ENCODE results near the gene MFSD12. TPM values are rescaled to one million over a fixed set of nuclear protein-coding genes. Genes with fewer than 3 reads are reported as not detected.
"Not testable (repeated sequence)": the region's sequence is repeated elsewhere in the genome, so short reads cannot be mapped to it uniquely, and the experiment has no call there.

The MFSD12 gene
- total RNA-seq, 1 donor from 2014 or later = 71.5 TPM

DNA sequence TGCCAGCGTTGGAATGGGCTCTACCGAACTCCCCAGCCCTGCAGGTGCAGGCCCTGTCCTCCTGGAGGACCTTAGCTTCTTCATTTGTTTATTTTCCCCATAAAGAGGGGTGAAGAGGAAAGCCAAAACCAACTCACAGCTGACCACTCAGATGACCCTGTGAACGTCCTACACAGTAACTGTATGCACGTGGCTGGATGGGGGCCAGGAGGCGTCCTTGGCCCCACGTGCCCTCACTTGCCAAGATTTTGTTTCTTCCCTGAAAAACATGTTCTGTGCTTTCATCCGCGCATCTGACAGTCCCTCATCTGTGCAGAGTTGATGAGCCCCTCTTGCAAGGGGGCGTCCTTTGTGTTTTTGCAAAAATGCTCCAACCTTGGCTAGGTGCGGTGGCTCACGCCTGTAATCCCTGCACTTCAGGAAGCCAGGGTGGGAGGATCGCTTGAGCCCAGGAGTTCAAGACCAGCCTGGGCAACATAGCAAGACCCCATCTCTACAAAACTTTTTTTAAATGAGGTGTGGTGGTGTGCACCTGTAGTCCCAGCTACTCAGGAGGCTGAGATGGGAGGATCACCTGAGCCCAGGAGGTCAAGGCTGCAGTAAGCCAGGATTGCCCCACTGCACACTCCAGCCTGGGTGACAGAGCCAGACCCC is 23.7 kb downstream of the MFSD12 start:
- TF ChIP-seq, protein P1, sequence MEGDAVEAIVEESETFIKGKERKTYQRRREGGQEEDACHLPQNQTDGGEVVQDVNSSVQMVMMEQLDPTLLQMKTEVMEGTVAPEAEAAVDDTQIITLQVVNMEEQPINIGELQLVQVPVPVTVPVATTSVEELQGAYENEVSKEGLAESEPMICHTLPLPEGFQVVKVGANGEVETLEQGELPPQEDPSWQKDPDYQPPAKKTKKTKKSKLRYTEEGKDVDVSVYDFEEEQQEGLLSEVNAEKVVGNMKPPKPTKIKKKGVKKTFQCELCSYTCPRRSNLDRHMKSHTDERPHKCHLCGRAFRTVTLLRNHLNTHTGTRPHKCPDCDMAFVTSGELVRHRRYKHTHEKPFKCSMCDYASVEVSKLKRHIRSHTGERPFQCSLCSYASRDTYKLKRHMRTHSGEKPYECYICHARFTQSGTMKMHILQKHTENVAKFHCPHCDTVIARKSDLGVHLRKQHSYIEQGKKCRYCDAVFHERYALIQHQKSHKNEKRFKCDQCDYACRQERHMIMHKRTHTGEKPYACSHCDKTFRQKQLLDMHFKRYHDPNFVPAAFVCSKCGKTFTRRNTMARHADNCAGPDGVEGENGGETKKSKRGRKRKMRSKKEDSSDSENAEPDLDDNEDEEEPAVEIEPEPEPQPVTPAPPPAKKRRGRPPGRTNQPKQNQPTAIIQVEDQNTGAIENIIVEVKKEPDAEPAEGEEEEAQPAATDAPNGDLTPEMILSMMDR (IDR thresholded peaks at IDR 0.05; ENCODE audit: unreplicated experiment) = no peak
- Mint-ChIP-seq H3K4me3 (ENCODE audit: low read depth) (no peak overlapping the region), H3K27me3 (no peaks in the 10 kb centered on the region), H3K27ac (no peak overlapping the region), H3K9me3 (ENCODE audit: low read depth) (no peaks in the 10 kb centered on the region), H3K36me3 (ENCODE audit: insufficient read depth) (peaks cover 10% of the 10 kb centered on the region), H3K4me1 (ENCODE audit: low read depth) (no peaks in the 10 kb centered on the region)
- no peak for DNase-seq (ENCODE audit: low spot score, unreplicated experiment)

DNA sequence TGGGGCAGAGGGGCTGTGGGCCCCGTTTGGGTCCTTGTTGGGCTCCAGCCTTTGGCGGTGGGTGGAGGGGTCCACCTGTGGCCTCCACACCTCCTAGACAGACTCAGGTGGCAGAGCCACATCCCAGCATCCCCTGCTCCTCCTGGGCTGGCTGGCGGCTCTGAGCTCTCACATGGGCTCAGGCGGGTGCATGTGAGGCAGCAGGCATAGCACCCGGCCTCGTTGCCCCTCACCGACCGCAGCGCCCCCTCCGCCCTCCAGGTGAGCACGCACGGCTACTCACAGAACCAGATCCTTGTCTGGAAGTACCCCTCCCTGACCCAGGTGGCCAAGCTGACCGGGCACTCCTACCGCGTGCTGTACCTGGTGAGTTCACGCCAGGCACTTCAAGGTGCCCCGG is 24.4 kb downstream of the MFSD12 start:
- Mint-ChIP-seq H3K4me3 (ENCODE audit: low read depth) (no peak overlapping the region), H3K27ac (no peak overlapping the region), H3K9me3 (ENCODE audit: low read depth) (no peaks in the 10 kb centered on the region), H3K27me3 (no peaks in the 10 kb centered on the region), H3K4me1 (ENCODE audit: low read depth) (no peaks in the 10 kb centered on the region), H3K36me3 (ENCODE audit: insufficient read depth) (peaks cover 10% of the 10 kb centered on the region)
- TF ChIP-seq, protein P1 (IDR thresholded peaks at IDR 0.05; ENCODE audit: unreplicated experiment) = no peak
- no peak for DNase-seq (ENCODE audit: low spot score, unreplicated experiment)

DNA sequence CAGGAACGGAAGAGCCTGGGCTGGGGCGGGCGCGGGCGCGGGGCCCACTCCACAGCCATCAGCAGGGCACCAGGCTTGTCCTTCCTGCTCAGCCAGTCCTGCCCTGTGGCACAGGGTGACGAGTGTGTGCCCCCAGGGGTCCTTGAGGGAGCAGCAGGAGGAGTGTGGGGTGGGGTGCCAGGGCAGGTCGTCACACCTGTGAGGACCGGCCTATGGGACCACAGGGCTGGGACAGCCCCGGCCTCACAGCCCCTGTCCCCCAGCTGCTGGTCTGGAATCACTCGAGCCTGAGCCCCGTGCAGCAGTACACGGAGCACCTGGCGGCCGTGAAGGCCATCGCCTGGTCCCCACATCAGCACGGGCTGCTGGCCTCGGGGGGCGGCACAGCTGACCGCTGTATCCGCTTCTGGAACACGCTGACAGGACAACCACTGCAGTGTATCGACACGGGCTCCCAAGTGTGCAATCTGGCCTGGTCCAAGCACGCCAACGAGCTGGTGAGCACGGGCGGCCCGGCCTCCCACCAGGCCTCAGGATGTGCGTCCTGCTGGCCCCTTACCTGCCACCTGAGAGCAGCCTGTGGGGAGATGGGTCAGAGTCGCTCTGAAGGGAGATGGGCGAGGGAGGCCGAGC is 25.1 kb downstream of the MFSD12 start:
- no peak for DNase-seq (ENCODE audit: low spot score, unreplicated experiment)
- no peak overlapping the region for H3K27ac Mint-ChIP-seq
- no peak overlapping the region for H3K4me3 Mint-ChIP-seq (ENCODE audit: low read depth)
- no peaks in the 10 kb centered on the region for H3K4me1 Mint-ChIP-seq (ENCODE audit: low read depth)
- peaks cover 10% of the 10 kb centered on the region for H3K36me3 Mint-ChIP-seq (ENCODE audit: insufficient read depth)
- no peaks in the 10 kb centered on the region for H3K27me3 Mint-ChIP-seq
- no peaks in the 10 kb centered on the region for H3K9me3 Mint-ChIP-seq (ENCODE audit: low read depth)
- TF ChIP-seq, protein P1 (IDR thresholded peaks at IDR 0.05; ENCODE audit: unreplicated experiment) = no peak

DNA sequence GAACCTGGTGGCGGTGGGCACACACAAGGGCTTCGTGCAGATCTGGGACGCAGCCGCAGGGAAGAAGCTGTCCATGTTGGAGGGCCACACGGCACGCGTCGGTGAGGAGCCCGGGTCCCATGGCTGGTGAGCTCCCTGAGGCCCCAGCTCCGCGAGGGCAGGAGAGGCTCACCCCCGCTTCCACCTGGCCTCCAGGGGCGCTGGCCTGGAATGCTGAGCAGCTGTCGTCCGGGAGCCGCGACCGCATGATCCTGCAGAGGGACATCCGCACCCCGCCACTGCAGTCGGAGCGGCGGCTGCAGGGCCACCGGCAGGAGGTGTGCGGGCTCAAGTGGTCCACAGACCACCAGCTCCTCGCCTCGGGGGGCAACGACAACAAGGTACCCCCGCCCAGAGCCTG is 25.7 kb downstream of the MFSD12 start:
- Mint-ChIP-seq H3K4me1 (ENCODE audit: low read depth) (no peaks in the 10 kb centered on the region), H3K36me3 (ENCODE audit: insufficient read depth) (peaks cover 12% of the 10 kb centered on the region), H3K4me3 (ENCODE audit: low read depth) (no peak overlapping the region), H3K27me3 (no peaks in the 10 kb centered on the region), H3K27ac (no peak overlapping the region), H3K9me3 (ENCODE audit: low read depth) (no peaks in the 10 kb centered on the region)
- TF ChIP-seq, protein P1 (IDR thresholded peaks at IDR 0.05; ENCODE audit: unreplicated experiment) = no peak
- no peak for DNase-seq (ENCODE audit: low spot score, unreplicated experiment)

DNA sequence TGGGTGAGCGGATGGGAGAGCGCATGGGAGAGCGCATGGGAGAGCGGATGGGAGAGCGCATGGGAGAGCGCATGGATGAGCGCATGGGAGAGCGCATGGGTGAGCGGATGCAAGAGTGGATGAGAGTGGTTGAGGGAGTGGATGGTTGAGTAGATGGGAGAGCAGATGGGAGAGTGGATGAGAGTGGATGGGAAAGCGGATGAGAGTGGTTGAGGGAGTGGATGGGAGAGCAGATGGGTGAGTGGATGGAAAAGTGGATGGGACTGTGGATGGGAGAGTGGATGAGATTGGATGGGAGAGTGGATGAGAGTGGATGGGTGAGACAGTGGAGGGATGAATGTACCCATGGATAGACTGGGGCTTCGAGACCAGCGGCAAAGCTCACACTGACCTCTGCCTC is 27.0 kb downstream of the MFSD12 start:
- H3K9me3 Mint-ChIP-seq (ENCODE audit: low read depth) = no peaks in the 10 kb centered on the region
- TF ChIP-seq, protein P1 (IDR thresholded peaks at IDR 0.05; ENCODE audit: unreplicated experiment) = no peak
- H3K27me3 Mint-ChIP-seq = no peaks in the 10 kb centered on the region
- no peak overlapping the region for H3K4me3 Mint-ChIP-seq (ENCODE audit: low read depth)
- DNase-seq (ENCODE audit: low spot score, unreplicated experiment) = no peak
- no peaks in the 10 kb centered on the region for H3K4me1 Mint-ChIP-seq (ENCODE audit: low read depth)
- no peak overlapping the region for H3K27ac Mint-ChIP-seq
- H3K36me3 Mint-ChIP-seq (ENCODE audit: insufficient read depth) = peaks cover 12% of the 10 kb centered on the region

DNA sequence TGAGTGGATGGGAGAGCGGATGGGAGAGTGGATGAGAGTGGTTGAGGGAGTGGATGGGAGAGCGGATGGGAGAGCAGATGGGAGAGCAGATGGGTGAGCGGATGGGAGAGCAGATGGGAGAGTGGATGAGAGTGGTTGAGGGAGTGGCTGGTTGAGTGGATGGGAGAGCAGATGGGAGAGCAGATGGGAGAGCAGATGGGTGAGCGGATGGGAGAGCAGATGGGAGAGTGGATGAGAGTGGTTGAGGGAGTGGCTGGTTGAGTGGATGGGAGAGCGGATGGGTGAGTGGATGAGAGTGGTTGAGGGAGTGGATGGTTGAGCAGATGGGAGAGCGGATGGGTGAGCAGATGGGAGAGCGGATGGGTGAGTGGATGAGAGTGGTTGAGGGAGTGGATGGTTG is 28.1 kb downstream of the MFSD12 start:
- not testable (repeated sequence) for H3K4me3 Mint-ChIP-seq (ENCODE audit: low read depth); H3K9me3 Mint-ChIP-seq (ENCODE audit: low read depth); H3K4me1 Mint-ChIP-seq (ENCODE audit: low read depth); DNase-seq (ENCODE audit: low spot score, unreplicated experiment); H3K27me3 Mint-ChIP-seq; H3K27ac Mint-ChIP-seq; H3K36me3 Mint-ChIP-seq (ENCODE audit: insufficient read depth)

Measured in progenitor cell of endocrine pancreas (in vitro differentiated cells).